HG02610 (cell line): ENCODE measurements around the gene SMARCE1.
"Not testable (repeated sequence)": the region's sequence is repeated elsewhere in the genome, so short reads cannot be mapped to it uniquely, and the experiment has no call there.

Experiments
- ATAC-seq: cut with Tn5 transposase; IDR thresholded peaks from one replicate; pipeline ENCODE4 v1.9.1; 2021; ENCODE audit warnings: mild to moderate bottlenecking, moderate library complexity; ENCODE audit not compliant: unreplicated experiment

The SMARCE1 gene

GRCh38 chr17:40590742-40591141, 56.9 kb downstream of the SMARCE1 start:
- ATAC-seq, result no peak

DNA sequence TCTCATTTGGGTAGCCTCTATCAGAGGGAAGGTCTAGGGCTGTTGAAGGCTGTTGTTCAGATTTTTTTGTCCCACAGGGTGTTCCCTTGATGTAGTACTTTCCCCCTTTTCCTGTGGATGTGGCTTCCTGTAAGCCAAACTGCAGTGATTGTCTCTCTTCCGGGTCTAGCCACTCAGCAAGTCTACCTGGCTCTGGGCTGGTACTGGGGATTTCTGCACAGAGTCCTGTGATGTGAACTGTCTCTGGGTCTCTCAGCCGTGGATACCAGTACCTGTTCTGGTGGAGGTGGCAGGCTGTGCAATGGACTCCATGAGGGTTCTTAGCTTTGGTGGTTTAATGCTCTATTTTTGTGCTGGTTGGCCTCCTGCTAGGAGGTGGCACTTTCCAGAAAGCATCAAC, 59.1 kb downstream of the SMARCE1 start:
- no peak for ATAC-seq

- not testable (repeated sequence) for ATAC-seq
These were observed 61.4 kb downstream of the SMARCE1 start for GRCh38 chr17:40586264-40586663.

DNA sequence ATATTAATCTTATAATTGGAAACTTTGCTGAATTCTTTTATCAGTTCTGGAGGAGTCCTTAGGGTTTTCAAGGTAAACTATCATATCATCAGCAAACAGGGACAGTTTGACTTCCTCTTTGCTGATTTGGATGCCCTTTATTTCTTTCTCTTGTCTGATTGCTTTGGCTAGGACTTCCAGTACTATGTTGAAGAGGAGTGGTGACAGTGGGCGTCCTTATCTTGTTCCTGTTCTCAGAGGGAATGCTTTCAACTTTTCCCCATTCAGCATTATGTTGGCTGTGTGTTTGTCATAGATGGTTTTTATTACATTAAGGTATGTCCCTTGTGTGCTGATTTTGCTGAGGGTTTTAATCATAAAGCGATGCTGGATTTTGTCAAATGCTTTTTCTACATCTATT, 62.7 kb downstream of the SMARCE1 start:
- ATAC-seq, result not testable (repeated sequence)

GRCh38 chr17:40582328-40582901, 65.2 kb downstream of the SMARCE1 start:
- ATAC-seq, result peak; percentile 86

GRCh38 chr17:40580140-40580539, 67.5 kb downstream of the SMARCE1 start:
- no peak for ATAC-seq

GRCh38 chr17:40579471-40579870, 68.1 kb downstream of the SMARCE1 start:
- ATAC-seq, result no peak

DNA sequence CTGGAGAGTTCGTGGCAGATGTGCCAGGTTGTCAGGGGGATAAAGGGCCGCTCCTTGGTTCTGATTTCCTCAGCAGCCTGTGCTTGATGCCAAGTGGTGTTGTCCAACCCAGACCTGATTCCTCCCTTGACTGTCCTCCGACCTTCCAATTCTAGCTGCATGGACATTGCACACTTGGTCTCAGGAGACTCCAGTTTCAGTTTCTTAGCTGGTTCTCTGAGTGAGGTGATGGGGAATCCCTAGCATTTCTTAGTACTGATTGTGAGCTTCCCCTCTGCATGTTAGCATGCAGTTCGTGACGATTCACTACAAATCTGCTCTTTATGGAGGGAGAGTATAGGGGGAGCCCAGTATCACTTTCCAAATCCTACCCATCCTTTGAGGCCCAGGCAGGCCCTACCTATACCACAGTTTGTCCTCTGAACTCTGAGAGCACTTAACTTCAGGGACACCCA, 70.0 kb downstream of the SMARCE1 start:
- ATAC-seq, result peak; percentile 63

DNA sequence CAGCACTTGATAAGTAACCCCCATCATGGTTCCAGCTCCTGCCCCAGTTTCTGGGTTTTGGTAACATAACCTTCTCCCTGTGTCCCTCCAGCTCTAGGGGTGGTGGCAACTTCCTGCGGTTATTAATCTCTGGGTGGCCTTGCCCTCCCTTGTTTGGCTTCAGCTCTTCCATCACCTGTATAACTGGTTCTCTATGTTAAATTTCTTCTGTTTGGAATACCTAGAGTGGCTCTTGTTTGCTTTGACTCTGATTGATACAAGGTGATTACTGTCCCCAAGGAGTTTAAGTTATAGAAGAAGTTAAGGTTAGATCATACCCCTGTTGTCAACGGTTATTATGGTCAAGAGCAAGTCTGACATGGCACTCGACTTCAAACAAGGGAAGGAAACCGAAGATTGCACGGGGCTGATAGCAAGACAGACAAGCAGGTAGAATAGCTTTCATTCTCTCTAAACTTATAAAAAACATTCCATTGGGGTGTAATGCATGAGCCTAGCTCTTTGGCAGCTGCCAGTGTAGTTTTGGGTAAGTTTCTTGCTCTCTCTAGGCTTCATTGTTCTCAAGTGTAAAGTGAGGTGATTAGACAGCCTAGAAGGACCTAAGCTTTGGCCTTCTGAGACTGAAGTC, 71.4 kb downstream of the SMARCE1 start:
- no peak for ATAC-seq
